ENCODE results near the gene STK11.

Gene STK11

DNA sequence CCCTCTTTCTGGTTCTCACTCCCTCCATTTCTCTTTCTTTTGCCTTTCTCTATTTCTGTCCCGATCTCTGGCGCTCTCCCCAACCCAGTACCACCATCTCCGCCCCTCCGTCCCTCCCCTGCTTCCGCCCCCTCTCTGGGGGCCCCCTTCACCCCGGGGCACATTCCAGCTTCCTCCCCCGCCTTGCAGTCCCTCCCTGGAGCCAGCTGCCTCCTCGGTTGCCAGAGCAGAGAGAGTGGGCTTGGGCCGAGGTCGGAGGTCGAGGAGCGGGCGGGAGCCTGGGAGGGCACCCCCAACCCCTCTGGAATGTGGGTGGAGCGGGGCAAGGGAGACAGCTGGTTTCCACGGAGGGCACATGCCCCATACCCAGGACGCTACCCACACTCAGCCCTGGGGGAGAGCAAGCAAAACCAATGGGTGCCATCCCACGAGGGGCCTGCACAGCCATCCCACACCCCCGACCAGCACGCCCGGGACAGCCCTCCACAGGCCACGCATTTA is 57.1 kb downstream of the STK11 start:
- DNase-seq (ENCODE audit: low read depth): no peak

- DNase-seq (ENCODE audit: low read depth): no peak
Measured at GRCh38 chr19:1263188-1263587, 57.6 kb downstream of the STK11 start.

- DNase-seq (ENCODE audit: low read depth): no peak
Measured at GRCh38 chr19:1264801-1265614, 59.4 kb downstream of the STK11 start.

GRCh38 chr19:1265615-1266128 is 60.1 kb downstream of the STK11 start:
- no peak for DNase-seq (ENCODE audit: low read depth)

GRCh38 chr19:1266129-1266915 is 60.7 kb downstream of the STK11 start:
- DNase-seq (ENCODE audit: low read depth): peak; percentile 75

GRCh38 chr19:1266916-1267476 is 61.4 kb downstream of the STK11 start:
- DNase-seq (ENCODE audit: low read depth): peak; percentile 62

DNA sequence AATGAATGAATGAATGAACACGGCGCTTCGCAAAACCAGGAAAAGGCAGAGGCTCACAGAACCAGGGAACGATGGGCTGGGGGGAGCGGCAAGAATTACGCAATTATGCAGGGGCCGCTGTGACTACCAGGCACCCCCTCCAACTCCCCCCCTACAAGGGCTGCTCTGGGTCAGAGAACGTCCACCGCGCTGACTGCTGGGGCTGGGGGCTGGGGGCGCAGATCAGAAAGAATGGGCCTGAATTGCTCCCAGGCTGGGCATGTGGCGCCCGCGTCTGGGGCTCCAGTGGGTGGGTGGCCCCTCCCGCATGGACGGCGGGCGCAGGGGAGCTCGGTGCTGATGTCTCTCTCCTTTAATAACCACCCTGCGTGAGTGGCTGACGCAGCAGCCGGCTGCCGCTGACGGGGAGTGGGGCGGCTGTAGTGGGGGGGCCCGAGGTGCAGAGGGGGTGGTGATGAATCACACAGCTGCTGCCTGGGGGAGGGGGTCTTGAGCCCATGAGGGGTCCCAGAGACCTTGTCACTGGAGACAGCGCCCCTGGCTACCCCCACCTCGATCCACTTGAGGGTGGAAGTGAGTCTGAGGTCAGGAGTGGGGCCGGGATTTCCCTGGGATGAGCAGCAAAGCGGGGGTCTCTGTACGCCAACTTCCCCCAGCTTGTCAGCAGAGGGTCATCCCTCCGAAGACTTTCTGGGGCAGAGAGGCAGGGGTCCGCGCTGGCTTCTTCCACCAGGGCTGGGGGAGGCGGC is 62.1 kb downstream of the STK11 start:
- no peak for DNase-seq (ENCODE audit: low read depth)

DNA sequence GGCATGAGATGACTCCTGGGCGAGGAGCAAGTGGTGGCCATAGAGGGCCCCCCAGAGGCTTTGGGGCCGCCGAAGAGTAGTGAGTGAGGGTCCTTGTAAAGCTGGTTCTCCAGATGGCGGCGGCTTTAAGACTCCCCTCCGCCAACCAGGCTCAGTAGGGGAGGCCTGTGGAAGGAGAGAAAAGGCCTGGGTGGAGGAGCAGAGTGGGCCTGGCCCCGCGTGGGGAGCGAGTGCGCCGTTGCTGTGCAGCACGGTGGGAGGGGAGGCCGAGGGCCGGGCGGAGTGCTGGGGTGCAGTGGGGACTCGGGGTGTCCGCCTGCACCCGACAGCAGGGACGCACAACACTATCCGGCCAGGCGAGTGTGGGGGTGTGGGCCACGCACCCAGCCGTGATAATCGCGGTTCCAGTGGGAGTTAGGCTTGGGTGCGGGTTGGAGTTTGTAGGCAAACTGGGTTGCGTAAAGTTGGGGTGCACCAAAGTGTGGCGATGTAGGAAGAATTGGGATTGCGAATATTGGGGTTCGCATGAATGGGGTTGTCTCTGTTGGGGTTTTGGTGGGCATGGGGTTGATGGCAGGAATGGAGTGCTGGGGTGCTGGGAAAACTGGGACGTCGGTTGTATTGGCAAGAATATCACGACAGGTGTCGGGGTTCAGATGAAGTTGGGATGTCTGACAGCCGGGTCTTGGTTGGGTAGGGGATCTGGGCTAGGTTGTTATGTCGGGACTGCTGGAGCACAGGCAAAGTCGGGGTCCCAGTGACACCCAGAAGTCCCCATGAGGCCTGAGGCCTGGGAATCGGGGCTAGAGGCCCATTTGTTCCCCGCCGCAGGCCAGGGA is 62.9 kb downstream of the STK11 start:
- no peak for DNase-seq (ENCODE audit: low read depth)

DNA sequence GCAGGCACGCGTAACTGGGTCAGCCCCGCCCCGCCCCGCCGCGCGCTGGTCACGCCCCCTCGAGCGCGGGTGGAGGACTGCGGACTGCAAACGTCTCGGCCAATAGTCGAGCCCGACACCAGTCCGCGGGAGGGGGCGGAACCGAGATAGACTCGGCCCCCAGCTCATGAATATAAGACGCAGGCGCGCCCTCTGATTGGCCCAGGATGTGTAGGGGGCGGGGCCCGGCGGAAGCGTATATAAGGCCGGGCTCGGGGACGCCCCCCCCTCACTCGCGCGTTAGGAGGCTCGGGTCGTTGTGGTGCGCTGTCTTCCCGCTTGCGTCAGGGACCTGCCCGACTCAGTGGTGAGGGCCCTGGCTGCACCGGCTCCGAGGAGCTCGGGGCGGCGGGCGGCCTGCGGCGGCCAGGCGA is 63.5 kb downstream of the STK11 start, which contains the start of gene CIRBP:
TSS of gene CIRBP (plus strand) at position 268 of the 413 bp plus-strand sequence. CDS start 1,602 bp downstream, outside the sequence.
- DNase-seq (ENCODE audit: low read depth): peak; percentile 99

DNA sequence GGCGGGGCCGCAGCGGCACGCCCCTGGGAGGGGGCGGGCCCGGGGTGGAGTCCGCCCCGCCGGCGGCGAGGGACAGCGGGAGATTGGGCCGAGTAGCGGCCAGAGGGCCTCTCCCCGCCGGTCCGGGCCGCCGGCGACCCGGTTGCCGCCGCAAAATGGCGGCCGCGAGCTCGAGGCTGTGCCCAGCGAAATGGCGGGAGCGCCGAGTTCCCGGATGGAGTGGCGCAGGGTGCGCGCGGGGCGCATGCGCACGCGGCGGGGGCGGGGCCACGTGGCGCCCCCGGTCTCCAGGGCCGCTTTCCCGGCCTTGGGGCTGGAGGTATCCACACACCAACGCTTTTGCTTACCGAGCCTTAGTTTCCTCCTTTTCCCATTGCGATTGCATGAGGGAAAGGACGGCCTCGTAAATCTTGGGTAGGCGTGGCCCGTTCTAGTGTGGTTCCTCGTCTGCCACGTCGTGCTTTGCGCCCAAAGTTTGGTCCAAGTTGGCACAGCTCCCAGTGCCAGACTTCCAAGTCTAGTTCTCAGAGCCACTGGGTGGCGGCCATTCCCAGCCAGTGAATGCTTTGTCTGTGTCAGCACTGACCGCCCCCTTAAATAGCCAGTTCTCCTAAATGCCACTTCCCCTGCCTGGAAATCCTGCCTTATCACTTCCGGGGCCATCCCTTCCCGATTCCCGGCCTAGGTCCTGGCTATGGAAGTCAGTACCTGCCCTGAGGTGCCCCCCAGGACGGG is 64.1 kb downstream of the STK11 start:
- peak; percentile 81 for DNase-seq (ENCODE audit: low read depth)

- DNase-seq (ENCODE audit: low read depth): no peak
Measured at GRCh38 chr19:1270213-1270853, 64.8 kb downstream of the STK11 start.

- DNase-seq (ENCODE audit: low read depth): no peak
Measured at GRCh38 chr19:1270854-1271527, 65.4 kb downstream of the STK11 start.

DNA sequence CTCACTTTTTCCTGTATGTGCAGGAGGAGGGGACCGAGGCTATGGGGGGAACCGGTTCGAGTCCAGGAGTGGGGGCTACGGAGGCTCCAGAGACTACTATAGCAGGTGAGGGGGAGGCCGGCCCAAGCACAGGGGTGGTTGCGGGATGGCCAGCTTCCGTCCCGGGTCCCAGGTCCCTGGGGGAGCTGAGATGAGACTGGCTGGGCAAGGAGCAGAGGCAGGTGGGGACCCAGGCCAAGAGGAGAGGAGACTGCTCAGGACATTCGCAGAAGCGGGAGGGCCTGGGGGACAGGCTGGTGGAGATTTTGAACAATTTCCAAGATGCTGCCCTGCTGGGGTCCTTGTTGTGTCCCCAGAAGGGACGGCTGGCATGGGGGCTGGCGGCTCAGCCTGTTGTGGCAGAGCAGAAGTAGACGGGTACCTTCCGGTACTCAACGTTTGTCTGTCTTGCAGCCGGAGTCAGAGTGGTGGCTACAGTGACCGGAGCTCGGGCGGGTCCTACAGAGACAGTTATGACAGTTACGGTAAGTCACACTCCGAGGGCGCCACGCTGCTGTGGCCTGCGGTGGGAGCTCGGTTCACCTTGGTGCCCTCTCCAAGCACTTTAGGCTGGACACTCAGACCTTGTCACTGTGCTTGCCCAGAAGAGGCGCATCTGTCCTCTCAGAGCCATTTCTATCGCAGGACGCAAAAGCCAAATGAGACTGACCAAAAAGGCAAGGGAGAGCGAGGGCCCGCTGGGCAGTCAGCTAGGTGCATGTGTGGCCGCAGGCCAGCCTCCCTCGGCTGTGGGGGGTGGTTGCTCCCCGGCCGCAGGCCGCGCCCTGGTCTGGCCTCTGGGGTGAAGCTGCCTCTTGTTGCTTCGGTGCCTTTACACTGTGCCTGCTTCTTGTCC is 66.2 kb downstream of the STK11 start:
- DNase-seq (ENCODE audit: low read depth): no peak

DNA sequence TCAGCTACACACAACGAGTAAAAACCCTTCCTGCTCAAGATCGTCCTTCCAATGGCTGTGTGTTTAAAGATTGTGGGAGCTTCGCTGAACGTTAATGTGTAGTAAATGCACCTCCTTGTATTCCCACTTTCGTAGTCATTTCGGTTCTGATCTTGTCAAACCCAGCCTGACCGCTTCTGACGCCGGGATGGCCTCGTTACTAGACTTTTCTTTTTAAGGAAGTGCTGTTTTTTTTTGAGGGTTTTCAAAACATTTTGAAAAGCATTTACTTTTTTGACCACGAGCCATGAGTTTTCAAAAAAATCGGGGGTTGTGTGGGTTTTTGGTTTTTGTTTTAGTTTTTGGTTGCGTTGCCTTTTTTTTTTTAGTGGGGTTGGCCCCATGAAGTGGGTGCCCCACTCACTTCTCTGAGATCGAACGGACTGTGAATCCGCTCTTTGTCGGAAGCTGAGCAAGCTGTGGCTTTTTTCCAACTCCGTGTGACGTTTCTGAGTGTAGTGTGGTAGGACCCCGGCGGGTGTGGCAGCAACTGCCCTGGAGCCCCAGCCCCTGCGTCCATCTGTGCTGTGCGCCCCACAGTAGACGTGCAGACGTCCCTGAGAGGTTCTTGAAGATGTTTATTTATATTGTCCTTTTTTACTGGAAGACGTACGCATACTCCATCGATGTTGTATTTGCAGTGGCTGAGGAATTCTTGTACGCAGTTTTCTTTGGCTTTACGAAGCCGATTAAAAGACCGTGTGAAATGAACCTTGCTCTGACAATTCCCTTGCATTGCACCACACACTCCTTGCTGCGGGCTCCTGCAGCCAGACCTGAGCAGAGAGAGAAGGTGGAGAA is 67.1 kb downstream of the STK11 start:
- no peak for DNase-seq (ENCODE audit: low read depth)

DNA sequence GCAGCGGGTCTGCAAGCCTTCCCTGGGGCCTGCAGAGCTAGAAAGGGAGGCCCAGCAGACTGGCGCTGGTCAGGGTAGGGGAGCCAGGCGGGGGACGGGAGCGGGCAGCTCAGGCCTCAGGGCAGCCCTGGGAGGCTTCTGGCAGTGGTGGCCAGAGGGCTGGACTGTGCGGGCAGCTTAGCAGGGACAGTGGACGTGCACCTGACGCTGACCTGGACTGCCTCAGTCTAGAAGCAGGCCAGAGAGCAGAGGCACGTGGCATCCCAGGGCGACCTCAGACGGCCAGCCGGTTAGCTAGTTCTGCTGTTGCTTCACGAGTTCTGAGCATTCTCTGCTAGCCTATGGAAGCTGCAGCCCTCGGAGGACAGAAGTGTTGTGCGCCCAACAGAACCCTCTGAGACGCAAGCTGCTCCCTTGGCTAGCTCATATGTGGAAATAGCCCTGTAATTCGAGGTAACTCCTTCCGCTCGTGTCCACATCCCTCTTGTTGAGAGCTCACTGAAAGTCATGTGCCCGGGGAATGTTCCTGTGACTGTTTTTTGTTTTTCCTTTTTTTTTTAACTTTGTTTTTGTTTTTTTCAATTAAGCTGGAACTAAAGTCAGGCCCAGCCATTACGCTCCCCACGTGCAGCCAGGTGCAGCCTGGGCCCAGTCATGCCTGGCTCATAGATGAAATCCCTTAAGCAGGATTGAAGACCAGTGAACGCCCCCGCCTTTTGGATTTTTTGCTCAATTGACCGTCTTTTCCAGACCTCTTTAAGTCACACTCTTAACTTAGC is 67.9 kb downstream of the STK11 start:
- no peak for DNase-seq (ENCODE audit: low read depth)

Measured in activated T-cell treated with anti-CD3 and anti-CD28 coated beads for 1 hour (primary cell).